Cerebellar cortex (tissue), 1 donor: Measurements from ENCODE around the gene TUBD1.
"Not testable (repeated sequence)": the region's sequence is repeated elsewhere in the genome, so short reads cannot be mapped to it uniquely, and the experiment has no call there.

Source experiments
- DNase-seq: peaks from one replicate; pipeline ENCODE4 v3.0.0-alpha.2; 2015; ENCODE audit warnings: low spot score

The TUBD1 gene

GRCh38 chr17:59874376-59874775, 18.4 kb downstream of the TUBD1 start:
- no peak for DNase-seq

- DNase-seq: not testable (repeated sequence)
These were observed 19.3 kb downstream of the TUBD1 start for GRCh38 chr17:59873414-59873813.

GRCh38 chr17:59872351-59872750, 20.4 kb downstream of the TUBD1 start:
- DNase-seq: no peak

GRCh38 chr17:59870482-59870881, 22.3 kb downstream of the TUBD1 start:
- no peak for DNase-seq

- DNase-seq: no peak
These were observed 22.9 kb downstream of the TUBD1 start for GRCh38 chr17:59869941-59870218.

- DNase-seq: no peak
These were observed 29.1 kb downstream of the TUBD1 start for GRCh38 chr17:59863616-59864015.

- no peak for DNase-seq
These were observed 33.2 kb downstream of the TUBD1 start for GRCh38 chr17:59859444-59860025.

- DNase-seq: no peak
These were observed 33.8 kb downstream of the TUBD1 start for GRCh38 chr17:59858932-59859331.

GRCh38 chr17:59858167-59858816, 34.5 kb downstream of the TUBD1 start:
- no peak for DNase-seq

GRCh38 chr17:59856859-59857794, 35.6 kb downstream of the TUBD1 start:
- DNase-seq: no peak

GRCh38 chr17:59853919-59854729, 38.6 kb downstream of the TUBD1 start:
- not testable (repeated sequence) for DNase-seq

- peak; percentile 62 for DNase-seq
These were observed 39.4 kb downstream of the TUBD1 start for GRCh38 chr17:59853168-59853918.

- not testable (repeated sequence) for DNase-seq
These were observed 39.9 kb downstream of the TUBD1 start for GRCh38 chr17:59852847-59853167.

- no peak for DNase-seq
These were observed 41.0 kb downstream of the TUBD1 start for GRCh38 chr17:59851439-59852375.

- not testable (repeated sequence) for DNase-seq
These were observed 42.4 kb downstream of the TUBD1 start for GRCh38 chr17:59850311-59850710.

GRCh38 chr17:59848778-59849177, 44.0 kb downstream of the TUBD1 start:
- no peak for DNase-seq

- DNase-seq: no peak
These were observed 44.4 kb downstream of the TUBD1 start for GRCh38 chr17:59848385-59848668.

GRCh38 chr17:59846394-59847165, 46.2 kb downstream of the TUBD1 start:
- DNase-seq: peak; percentile 62

GRCh38 chr17:59845595-59846393, 46.9 kb downstream of the TUBD1 start:
- DNase-seq: peak; percentile 65
